ENCODE data around the gene IL1RL2.

Gene IL1RL2

GRCh38 chr2:102171946-102172345 is 14.9 kb upstream of the IL1RL2 start:
- Histone ChIP-seq H3K9ac (ENCODE audit: insufficient read length) (no peak overlapping the region), H3K36me3 (ENCODE audit: insufficient read depth, low read length) (no peaks in the 10 kb centered on the region), H3K27ac (no peak overlapping the region), H3K4me3 (no peak overlapping the region), H3K9me3 (ENCODE audit: low read depth, low read length) (no peaks in the 10 kb centered on the region)
- DNase-seq (ENCODE audit: low read depth, low spot score) = no peak
- TF ChIP-seq EZH2 (IDR thresholded peaks at IDR 0.05) (no peak), FOXP2 (optimal IDR thresholded peaks at IDR 0.05; ENCODE audit: control extremely low read depth, extremely low read length, insufficient read depth) (no peak), POLR2AphosphoS5 (IDR thresholded peaks at IDR 0.05; ENCODE audit: borderline replicate concordance, low read depth, low read length) (no peak)

DNA sequence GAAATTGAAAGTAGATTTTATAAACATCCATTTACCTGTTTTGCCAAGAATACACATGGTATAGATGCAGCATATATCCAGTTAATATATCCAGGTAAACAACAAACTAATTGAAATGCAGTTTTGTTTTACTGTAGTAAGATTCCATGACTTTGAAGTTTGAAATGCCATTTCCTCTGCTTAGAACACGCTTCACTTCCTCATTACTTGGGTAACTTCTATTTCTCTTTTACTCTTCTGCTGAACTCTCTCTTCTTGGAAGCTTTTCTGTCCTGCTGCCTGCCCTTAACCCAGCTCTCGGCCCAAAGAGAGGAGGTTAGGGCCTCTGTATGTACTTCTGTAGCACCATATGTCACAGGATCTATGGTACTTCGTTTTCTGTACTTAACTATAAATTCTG is 14.1 kb upstream of the IL1RL2 start:
- no peak overlapping the region for H3K27ac ChIP-seq
- H3K4me3 ChIP-seq = no peak overlapping the region

GRCh38 chr2:102176172-102176571 is 10.7 kb upstream of the IL1RL2 start:
- no peak overlapping the region for H3K9ac ChIP-seq (ENCODE audit: insufficient read length)
- H3K36me3 ChIP-seq (ENCODE audit: insufficient read depth, low read length) = no peaks in the 10 kb centered on the region
- DNase-seq (ENCODE audit: low read depth, low spot score) = no peak
- H3K27ac ChIP-seq = no peak overlapping the region
- H3K9me3 ChIP-seq (ENCODE audit: low read depth, low read length) = no peaks in the 10 kb centered on the region
- no peak overlapping the region for H3K4me3 ChIP-seq
- TF ChIP-seq FOXP2 (optimal IDR thresholded peaks at IDR 0.05; ENCODE audit: control extremely low read depth, extremely low read length, insufficient read depth) (no peak), POLR2AphosphoS5 (IDR thresholded peaks at IDR 0.05; ENCODE audit: borderline replicate concordance, low read depth, low read length) (no peak), EZH2 (IDR thresholded peaks at IDR 0.05) (no peak)

More for the DNA sequence above, 14.1 kb upstream of the IL1RL2 start:
- Histone ChIP-seq H3K9me3 (ENCODE audit: low read depth, low read length) (no peaks in the 10 kb centered on the region), H3K36me3 (ENCODE audit: insufficient read depth, low read length) (no peaks in the 10 kb centered on the region), H3K9ac (ENCODE audit: insufficient read length) (no peak overlapping the region)
- TF ChIP-seq EZH2 (IDR thresholded peaks at IDR 0.05) = no peak
- no peak for TF ChIP-seq POLR2AphosphoS5 (IDR thresholded peaks at IDR 0.05; ENCODE audit: borderline replicate concordance, low read depth, low read length)
- no peak for TF ChIP-seq FOXP2 (optimal IDR thresholded peaks at IDR 0.05; ENCODE audit: control extremely low read depth, extremely low read length, insufficient read depth)
- no peak for DNase-seq (ENCODE audit: low read depth, low spot score)

DNA sequence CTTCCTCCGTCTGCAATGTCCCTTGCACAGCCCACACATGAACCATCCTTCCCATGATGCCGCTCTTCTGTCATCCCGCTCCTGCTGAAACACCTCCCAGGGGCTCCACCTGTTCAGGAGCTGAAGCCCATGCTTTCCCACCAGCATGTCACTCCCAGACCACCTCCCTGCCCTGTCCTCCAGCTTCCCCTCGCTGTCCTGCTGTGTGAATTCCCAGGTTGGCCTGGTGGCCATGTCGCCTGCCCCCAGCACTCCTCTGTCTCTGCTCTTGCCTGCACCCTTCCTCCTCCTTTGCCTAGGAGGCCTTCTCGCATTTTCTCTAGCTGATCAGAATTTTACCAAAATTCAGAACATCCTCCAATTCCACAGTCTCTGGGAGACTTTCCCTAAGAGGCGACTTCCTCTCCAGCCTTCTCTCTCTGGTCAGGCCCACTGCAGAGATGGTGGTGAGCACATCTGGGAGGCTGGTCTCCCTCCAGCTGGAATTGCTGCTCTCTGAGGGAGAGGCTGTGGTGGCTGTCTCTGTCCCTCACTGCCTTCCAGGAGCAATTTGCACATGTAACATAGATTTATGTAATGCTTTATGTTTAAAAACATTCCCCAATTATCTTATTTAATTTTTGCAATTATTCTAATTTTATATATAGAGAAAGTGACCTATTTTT is 8.9 kb upstream of the IL1RL2 start:
- DNase-seq (ENCODE audit: low read depth, low spot score) = no peak
- TF ChIP-seq EZH2 (IDR thresholded peaks at IDR 0.05) = no peak
- TF ChIP-seq FOXP2 (optimal IDR thresholded peaks at IDR 0.05; ENCODE audit: control extremely low read depth, extremely low read length, insufficient read depth) = no peak
- no peak for TF ChIP-seq POLR2AphosphoS5 (IDR thresholded peaks at IDR 0.05; ENCODE audit: borderline replicate concordance, low read depth, low read length)
- H3K4me3 ChIP-seq = no peak overlapping the region
- no peaks in the 10 kb centered on the region for H3K9me3 ChIP-seq (ENCODE audit: low read depth, low read length)
- no peak overlapping the region for H3K27ac ChIP-seq
- H3K9ac ChIP-seq (ENCODE audit: insufficient read length) = no peak overlapping the region
- H3K36me3 ChIP-seq (ENCODE audit: insufficient read depth, low read length) = no peaks in the 10 kb centered on the region

GRCh38 chr2:102179061-102179460 is 7.8 kb upstream of the IL1RL2 start:
- no peak overlapping the region for H3K4me3 ChIP-seq
- DNase-seq (ENCODE audit: low read depth, low spot score) = no peak

DNA sequence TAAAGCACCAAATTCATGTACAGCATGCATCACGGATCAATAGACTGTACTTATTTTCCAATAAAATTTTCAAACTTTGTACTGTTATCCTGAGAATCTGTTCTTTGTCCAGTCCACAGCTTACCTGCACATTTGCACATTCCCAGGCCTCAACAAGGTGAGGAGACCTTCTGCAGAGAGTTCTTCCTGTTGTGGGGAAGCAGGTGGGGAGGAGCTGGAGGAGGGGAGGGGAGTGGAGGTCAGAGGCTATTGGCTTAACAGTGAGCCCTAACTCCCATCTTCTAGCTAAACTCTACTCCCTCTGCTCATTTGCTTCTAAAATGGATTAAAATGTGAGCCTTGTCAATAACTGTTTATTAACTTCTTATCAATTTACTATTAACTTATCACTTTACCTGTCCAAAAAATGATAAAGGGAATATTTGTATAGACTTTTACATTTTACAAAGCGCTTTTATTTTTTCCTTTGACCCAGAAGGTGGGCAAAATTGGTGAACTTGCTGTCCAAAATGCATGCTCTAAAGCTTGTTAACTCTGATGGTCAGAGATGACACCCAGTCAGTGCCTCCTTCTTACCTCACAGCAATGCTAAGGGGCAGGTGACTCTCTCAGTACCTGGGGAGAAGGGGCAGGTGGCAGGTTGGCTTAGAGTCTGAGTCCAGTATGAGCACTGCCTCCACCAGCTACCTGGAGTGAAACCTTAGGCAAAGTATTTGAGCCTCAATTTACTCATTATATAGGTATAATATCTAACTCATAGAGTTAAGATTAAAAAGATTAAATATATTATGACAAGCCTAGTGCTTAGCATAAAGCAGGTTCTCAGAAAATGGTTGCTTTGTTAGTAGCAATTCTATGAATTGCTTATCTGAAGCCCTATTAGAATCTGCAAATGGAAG is 6.8 kb upstream of the IL1RL2 start:
- Histone ChIP-seq H3K36me3 (ENCODE audit: insufficient read depth, low read length) (no peaks in the 10 kb centered on the region), H3K27ac (no peak overlapping the region), H3K4me3 (no peak overlapping the region), H3K9ac (ENCODE audit: insufficient read length) (no peak overlapping the region), H3K9me3 (ENCODE audit: low read depth, low read length) (no peaks in the 10 kb centered on the region)
- TF ChIP-seq POLR2AphosphoS5 (IDR thresholded peaks at IDR 0.05; ENCODE audit: borderline replicate concordance, low read depth, low read length) = no peak
- no peak for TF ChIP-seq EZH2 (IDR thresholded peaks at IDR 0.05)
- TF ChIP-seq FOXP2 (optimal IDR thresholded peaks at IDR 0.05; ENCODE audit: control extremely low read depth, extremely low read length, insufficient read depth) = no peak
- no peak for DNase-seq (ENCODE audit: low read depth, low spot score)

More at GRCh38 chr2:102179061-102179460, 7.8 kb upstream of the IL1RL2 start:
- Histone ChIP-seq H3K9ac (ENCODE audit: insufficient read length) (no peak overlapping the region), H3K9me3 (ENCODE audit: low read depth, low read length) (no peaks in the 10 kb centered on the region), H3K36me3 (ENCODE audit: insufficient read depth, low read length) (no peaks in the 10 kb centered on the region), H3K27ac (no peak overlapping the region)
- TF ChIP-seq EZH2 (IDR thresholded peaks at IDR 0.05) = no peak

DNA sequence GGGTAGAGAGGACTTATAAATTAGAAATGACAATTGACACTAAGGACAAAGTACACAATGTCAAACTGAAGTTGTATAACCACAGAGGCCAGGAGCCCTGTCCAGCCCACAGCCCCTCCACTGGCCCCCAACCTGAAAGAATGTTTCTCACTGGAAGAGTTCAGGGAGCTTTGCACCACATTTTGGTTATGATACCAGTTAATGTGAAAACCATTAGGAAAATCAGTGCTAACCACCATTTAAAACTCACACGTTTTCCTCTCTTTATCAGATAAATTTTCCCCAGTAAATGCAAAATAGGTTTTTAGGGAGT is 6.2 kb upstream of the IL1RL2 start:
- DNase-seq (ENCODE audit: low read depth, low spot score) = no peak
- TF ChIP-seq POLR2AphosphoS5 (IDR thresholded peaks at IDR 0.05; ENCODE audit: borderline replicate concordance, low read depth, low read length) (no peak), EZH2 (IDR thresholded peaks at IDR 0.05) (no peak), FOXP2 (optimal IDR thresholded peaks at IDR 0.05; ENCODE audit: control extremely low read depth, extremely low read length, insufficient read depth) (no peak)

DNA sequence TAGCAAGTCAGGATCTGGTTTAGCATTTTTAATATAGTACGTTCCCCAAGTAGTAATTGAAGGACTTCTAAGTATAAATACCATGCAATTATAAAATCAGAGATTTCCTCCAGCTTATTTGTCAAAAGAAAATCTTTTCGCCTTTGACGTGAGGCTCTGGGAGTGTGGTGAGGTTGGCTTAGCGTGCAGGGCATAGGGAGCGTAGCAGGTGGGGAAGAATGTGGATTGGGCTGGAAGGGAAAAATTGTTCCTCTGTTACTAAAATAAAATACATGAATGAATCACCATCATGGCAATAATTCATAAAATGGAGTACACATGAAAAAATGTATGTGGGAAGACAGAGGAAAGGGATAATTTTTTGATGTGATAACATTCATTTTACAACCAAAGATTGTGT is 5.4 kb upstream of the IL1RL2 start:
- H3K27ac ChIP-seq = no peak overlapping the region
- TF ChIP-seq FOXP2 (optimal IDR thresholded peaks at IDR 0.05; ENCODE audit: control extremely low read depth, extremely low read length, insufficient read depth) = no peak
- TF ChIP-seq EZH2 (IDR thresholded peaks at IDR 0.05) = no peak
- TF ChIP-seq POLR2AphosphoS5 (IDR thresholded peaks at IDR 0.05; ENCODE audit: borderline replicate concordance, low read depth, low read length) = no peak
- H3K4me3 ChIP-seq = no peak overlapping the region
- H3K36me3 ChIP-seq (ENCODE audit: insufficient read depth, low read length) = no peaks in the 10 kb centered on the region
- no peak for DNase-seq (ENCODE audit: low read depth, low spot score)
- H3K9me3 ChIP-seq (ENCODE audit: low read depth, low read length) = no peaks in the 10 kb centered on the region
- no peak overlapping the region for H3K9ac ChIP-seq (ENCODE audit: insufficient read length)

More for the DNA sequence above, 6.2 kb upstream of the IL1RL2 start:
- Histone ChIP-seq H3K9me3 (ENCODE audit: low read depth, low read length) (no peaks in the 10 kb centered on the region), H3K36me3 (ENCODE audit: insufficient read depth, low read length) (no peaks in the 10 kb centered on the region), H3K27ac (no peak overlapping the region), H3K9ac (ENCODE audit: insufficient read length) (no peak overlapping the region), H3K4me3 (no peak overlapping the region)
